HepG2 (cell line): ENCODE data around the gene RFC2.

Experiments used
- CTCF ChIP-seq: sonication (generic); formaldehyde crosslinking; IDR thresholded peaks from 2 replicates; pipeline ENCODE4 v1.5.0; 2020; ENCODE audit warnings: mild to moderate bottlenecking, missing genetic modification reagents, moderate library complexity
- RFX5 ChIP-seq: IDR thresholded peaks from 2 replicates; pipeline ENCODE4 v1.6.1; 2011; ENCODE audit warnings: low read depth, low read length, improper control_type of control experiment
- ZBTB43 ChIP-seq: sonication (generic); formaldehyde crosslinking; conservative IDR thresholded peaks from 2 replicates; pipeline ENCODE4 v1.4.0; 2020; ENCODE audit warnings: missing genetic modification reagents
- ZFX ChIP-seq: sonication (generic); formaldehyde crosslinking; IDR thresholded peaks from 2 replicates; pipeline ENCODE4 v1.4.0; 2020; ENCODE audit warnings: mild to moderate bottlenecking, low read depth, missing genetic modification reagents, moderate library complexity
- ZNF24 ChIP-seq: fragments of 450-650 bp; IDR thresholded peaks from 2 replicates; pipeline ENCODE4 v1.6.1; 2017; ENCODE audit warnings: antibody characterized with exemption, mild to moderate bottlenecking

DNA sequence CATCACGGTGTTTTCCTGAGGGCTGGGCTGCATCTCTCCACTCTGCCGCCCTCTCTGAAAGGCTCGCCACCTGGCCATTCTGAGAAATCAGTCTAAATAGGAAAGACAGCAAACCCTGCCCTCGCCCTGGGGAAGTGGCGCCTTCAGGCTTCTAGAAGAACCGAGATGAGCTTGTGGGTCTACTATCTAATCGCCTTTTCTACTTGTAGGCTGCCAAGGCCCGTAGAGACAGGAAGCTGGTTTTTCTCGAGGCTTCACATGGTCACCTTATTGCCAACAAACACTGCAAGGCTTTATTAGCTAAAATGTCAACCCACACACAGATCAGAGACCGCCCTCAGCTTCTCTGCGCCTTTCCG is 23.0 kb downstream of the RFC2 start:
- TF ChIP-seq RFX5 (no peak), ZFX (no peak), ZBTB43 (CRISPR knock-in tag) (no peak), CTCF (CRISPR knock-in tag) (no peak), ZNF24 (no peak)
